Measurements from ENCODE around the gene MAP3K6.

MAP3K6 gene

DNA sequence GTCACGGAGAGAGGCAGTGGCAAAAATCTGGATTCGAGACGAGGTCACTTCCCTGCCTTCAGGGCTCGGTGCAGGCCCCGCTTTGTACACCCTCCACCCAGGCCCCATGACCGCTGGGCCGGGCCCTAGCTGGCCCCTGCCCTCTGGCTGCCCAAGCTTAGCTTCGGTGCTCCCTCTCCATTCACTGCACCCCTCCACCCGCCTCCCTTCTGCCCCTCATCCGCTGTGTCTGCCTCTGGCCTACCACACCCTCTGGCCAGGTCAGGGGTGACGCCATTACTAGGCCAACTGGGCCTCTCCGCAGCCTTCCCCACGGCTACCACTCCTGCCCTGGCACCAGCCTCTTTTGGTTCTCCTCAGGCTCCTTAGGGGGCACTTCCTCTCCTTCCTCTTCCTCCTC is 16.9 kb upstream of the MAP3K6 start:
- TF ChIP-seq, protein P1, sequence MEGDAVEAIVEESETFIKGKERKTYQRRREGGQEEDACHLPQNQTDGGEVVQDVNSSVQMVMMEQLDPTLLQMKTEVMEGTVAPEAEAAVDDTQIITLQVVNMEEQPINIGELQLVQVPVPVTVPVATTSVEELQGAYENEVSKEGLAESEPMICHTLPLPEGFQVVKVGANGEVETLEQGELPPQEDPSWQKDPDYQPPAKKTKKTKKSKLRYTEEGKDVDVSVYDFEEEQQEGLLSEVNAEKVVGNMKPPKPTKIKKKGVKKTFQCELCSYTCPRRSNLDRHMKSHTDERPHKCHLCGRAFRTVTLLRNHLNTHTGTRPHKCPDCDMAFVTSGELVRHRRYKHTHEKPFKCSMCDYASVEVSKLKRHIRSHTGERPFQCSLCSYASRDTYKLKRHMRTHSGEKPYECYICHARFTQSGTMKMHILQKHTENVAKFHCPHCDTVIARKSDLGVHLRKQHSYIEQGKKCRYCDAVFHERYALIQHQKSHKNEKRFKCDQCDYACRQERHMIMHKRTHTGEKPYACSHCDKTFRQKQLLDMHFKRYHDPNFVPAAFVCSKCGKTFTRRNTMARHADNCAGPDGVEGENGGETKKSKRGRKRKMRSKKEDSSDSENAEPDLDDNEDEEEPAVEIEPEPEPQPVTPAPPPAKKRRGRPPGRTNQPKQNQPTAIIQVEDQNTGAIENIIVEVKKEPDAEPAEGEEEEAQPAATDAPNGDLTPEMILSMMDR (IDR thresholded peaks at IDR 0.05; ENCODE audit: insufficient read depth, low read length, poor library complexity, severe bottlenecking): no peak
- TF ChIP-seq EZH2phosphoT487 (conservative IDR thresholded peaks at IDR 0.05; ENCODE audit: low read length): no peak
- H3K4me2 ChIP-seq (ENCODE audit: low read depth, low read length, poor library complexity, severe bottlenecking): no peak overlapping the region

DNA sequence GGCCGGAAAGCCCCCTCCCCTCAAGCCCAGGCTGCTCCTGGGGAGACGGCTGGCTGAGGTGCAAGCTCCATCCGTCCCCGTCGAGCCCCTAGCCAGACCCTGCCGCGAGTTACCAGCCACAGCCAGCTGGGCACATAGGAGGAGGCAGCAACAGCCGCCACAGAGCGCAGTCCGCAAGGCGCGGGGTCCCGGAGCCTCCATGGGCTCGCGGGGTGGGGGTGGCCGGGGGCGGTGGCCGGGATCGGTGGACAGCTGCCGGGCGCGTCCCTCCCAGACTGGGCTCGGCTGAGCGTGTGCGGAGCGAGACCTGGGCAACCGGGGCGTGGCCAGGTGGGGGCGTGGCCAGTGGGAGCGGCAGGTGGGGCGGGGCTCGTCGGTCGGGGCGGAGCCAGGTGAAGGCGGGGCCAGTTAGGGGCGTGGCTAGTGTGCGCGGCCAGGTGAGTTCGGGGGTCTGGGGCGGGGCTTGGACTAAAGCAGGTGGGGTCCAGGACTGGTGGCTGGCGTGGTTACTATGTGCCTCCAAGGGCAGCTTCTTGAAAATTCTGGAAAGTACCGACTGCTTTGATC is 16.4 kb upstream of the MAP3K6 start, which contains the start of gene CD164L2:
CD164L2 (minus strand) TSS at position 295 of the 567 bp plus-strand sequence; CDS start at position 201, 94 bp downstream.
- no peaks in the 10 kb centered on the region for H3K79me2 ChIP-seq (ENCODE audit: insufficient read depth, low read length)
- H3K9ac ChIP-seq (ENCODE audit: low read length): no peak within 1 kb of the TSS
- no peak within 1 kb of the TSS for H3K4me3 ChIP-seq (ENCODE audit: insufficient read depth, low read length, poor library complexity, severe bottlenecking)
- no peaks in the 10 kb centered on the region for H4K20me1 ChIP-seq (ENCODE audit: low read depth, low read length)
- H3K4me2 ChIP-seq (ENCODE audit: low read depth, low read length, poor library complexity, severe bottlenecking): no peak within 1 kb of the TSS
- no peaks in the 10 kb centered on the region for H3K9me2 ChIP-seq (replicated peaks; ENCODE audit: insufficient read depth, low read length)
- no peaks in the 10 kb centered on the region for H3K27me3 ChIP-seq (ENCODE audit: low read length)
- no peak within 1 kb of the TSS for H2AFZ ChIP-seq (ENCODE audit: low read depth, low read length, severe bottlenecking)
- H3F3A ChIP-seq (ENCODE audit: insufficient read depth): no peaks in the 10 kb centered on the region
- H3K36me3 ChIP-seq (ENCODE audit: low read length): no peaks in the 10 kb centered on the region
- H3K27ac ChIP-seq (ENCODE audit: low read depth, low read length): no peak within 1 kb of the TSS
- TF ChIP-seq, protein P1 (IDR thresholded peaks at IDR 0.05; ENCODE audit: insufficient read depth, low read length, poor library complexity, severe bottlenecking): no peak
- TF ChIP-seq EZH2phosphoT487 (conservative IDR thresholded peaks at IDR 0.05; ENCODE audit: low read length): no peak
- H3K9me3 ChIP-seq (ENCODE audit: insufficient read depth, low read length): no peaks in the 10 kb centered on the region

More for the DNA sequence above, 16.9 kb upstream of the MAP3K6 start:
- H3K27ac ChIP-seq (ENCODE audit: low read depth, low read length): no peak overlapping the region
- H3K4me3 ChIP-seq (ENCODE audit: insufficient read depth, low read length, poor library complexity, severe bottlenecking): no peak overlapping the region
- H3K9ac ChIP-seq (ENCODE audit: low read length): no peak overlapping the region
- H3K9me3 ChIP-seq (ENCODE audit: insufficient read depth, low read length): no peaks in the 10 kb centered on the region
- no peaks in the 10 kb centered on the region for H3K79me2 ChIP-seq (ENCODE audit: insufficient read depth, low read length)
- H3K27me3 ChIP-seq (ENCODE audit: low read length): no peaks in the 10 kb centered on the region
- no peaks in the 10 kb centered on the region for H3K36me3 ChIP-seq (ENCODE audit: low read length)
- no peaks in the 10 kb centered on the region for H4K20me1 ChIP-seq (ENCODE audit: low read depth, low read length)
- H3K9me2 ChIP-seq (replicated peaks; ENCODE audit: insufficient read depth, low read length): no peaks in the 10 kb centered on the region
- no peak overlapping the region for H2AFZ ChIP-seq (ENCODE audit: low read depth, low read length, severe bottlenecking)
- H3F3A ChIP-seq (ENCODE audit: insufficient read depth): no peaks in the 10 kb centered on the region

DNA sequence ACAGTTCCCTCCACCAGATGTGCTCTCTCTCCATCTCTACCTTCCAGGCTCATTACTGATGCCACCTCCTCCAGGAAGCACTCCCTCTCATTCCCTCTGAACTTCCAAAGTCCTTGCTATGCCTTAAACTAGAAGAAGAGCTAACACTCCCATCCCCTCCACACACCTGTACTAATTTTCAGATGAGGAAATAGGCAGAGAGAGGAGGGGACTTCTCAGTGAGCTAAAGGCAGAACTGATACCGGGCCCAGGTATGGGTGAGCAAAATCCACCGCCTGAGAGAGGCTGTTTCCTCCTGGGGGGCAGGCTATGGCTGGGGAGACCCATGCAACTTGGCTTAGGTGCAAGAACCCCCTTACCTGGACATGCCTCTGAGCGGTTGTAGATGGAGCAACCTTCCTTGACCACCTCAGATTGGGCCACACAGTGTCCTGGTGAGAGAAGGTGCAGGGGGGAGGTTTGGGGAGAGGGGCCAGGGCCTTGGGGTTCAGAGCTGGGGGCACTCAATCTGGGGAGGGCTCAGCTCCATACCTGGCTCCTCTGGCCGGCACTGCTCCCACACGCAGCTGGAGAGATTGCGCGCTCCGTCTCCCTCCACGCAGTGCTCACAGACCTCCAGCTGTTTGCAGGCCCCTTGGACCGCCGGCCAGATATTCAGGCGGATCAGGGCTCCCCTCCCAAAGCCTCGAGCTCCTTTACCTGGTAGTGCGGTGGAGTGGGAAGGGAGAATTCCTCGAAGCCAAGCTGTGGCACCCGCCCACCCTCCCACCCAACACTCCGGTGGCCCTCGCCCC is 15.4 kb upstream of the MAP3K6 start:
- TF ChIP-seq, protein P1 (IDR thresholded peaks at IDR 0.05; ENCODE audit: insufficient read depth, low read length, poor library complexity, severe bottlenecking): no peak
- TF ChIP-seq EZH2phosphoT487 (conservative IDR thresholded peaks at IDR 0.05; ENCODE audit: low read length): no peak
- H3K36me3 ChIP-seq (ENCODE audit: low read length): no peaks in the 10 kb centered on the region
- H3K79me2 ChIP-seq (ENCODE audit: insufficient read depth, low read length): no peaks in the 10 kb centered on the region
- H2AFZ ChIP-seq (ENCODE audit: low read depth, low read length, severe bottlenecking): no peak overlapping the region
- H3K4me2 ChIP-seq (ENCODE audit: low read depth, low read length, poor library complexity, severe bottlenecking): no peak overlapping the region
- H3F3A ChIP-seq (ENCODE audit: insufficient read depth): no peaks in the 10 kb centered on the region
- no peak overlapping the region for H3K9ac ChIP-seq (ENCODE audit: low read length)
- no peaks in the 10 kb centered on the region for H4K20me1 ChIP-seq (ENCODE audit: low read depth, low read length)
- H3K4me3 ChIP-seq (ENCODE audit: insufficient read depth, low read length, poor library complexity, severe bottlenecking): no peak overlapping the region
- no peaks in the 10 kb centered on the region for H3K27me3 ChIP-seq (ENCODE audit: low read length)
- no peaks in the 10 kb centered on the region for H3K9me3 ChIP-seq (ENCODE audit: insufficient read depth, low read length)
- H3K27ac ChIP-seq (ENCODE audit: low read depth, low read length): no peak overlapping the region
- H3K9me2 ChIP-seq (replicated peaks; ENCODE audit: insufficient read depth, low read length): no peaks in the 10 kb centered on the region

Measured in SU-DHL-6 (cell line).